Kidney epithelial cell (primary cell): ENCODE data around the gene EIF3K. TPM values are rescaled to one million over a fixed set of nuclear protein-coding genes. Genes with fewer than 3 reads are reported as not detected.

Experiments
- DNase-seq: peaks from one replicate; pipeline ENCODE4 v3.0.0-alpha.2; 2010; ENCODE audit warnings: low read depth
- H3K27me3 ChIP-seq: 2 replicates; pipeline ENCODE4 v1.6.0; 2011; ENCODE audit warnings: low read length; ENCODE audit not compliant: control insufficient read depth, insufficient read depth
- H3K36me3 ChIP-seq: 2 replicates; pipeline ENCODE4 v1.5.1; 2011; ENCODE audit warnings: low read length; ENCODE audit not compliant: control insufficient read depth, insufficient read depth
- H3K4me3 ChIP-seq: 2 replicates; pipeline ENCODE4 v1.5.1; 2011; ENCODE audit warnings: low read depth, mild to moderate bottlenecking, control low read depth, low read length
- total RNA-seq: library from RNA; depleted of rRNA; stranded (reverse); fragments of >200 nt; gene quantifications from 2 replicates; pipeline ENCODE4 v1.2.3, GENCODE V29; 2015
- TF ChIP-seq, protein P1 (sequence below): IDR thresholded peaks from 2 replicates; pipeline ENCODE4 v1.5.1; 2011; ENCODE audit warnings: mild to moderate bottlenecking, moderate library complexity, low read length, control low read depth, inconsistent platforms; ENCODE audit not compliant: insufficient read depth, poor library complexity, severe bottlenecking

Gene EIF3K
- total RNA-seq, 1 donor from 2014 or later: 653 TPM

DNA sequence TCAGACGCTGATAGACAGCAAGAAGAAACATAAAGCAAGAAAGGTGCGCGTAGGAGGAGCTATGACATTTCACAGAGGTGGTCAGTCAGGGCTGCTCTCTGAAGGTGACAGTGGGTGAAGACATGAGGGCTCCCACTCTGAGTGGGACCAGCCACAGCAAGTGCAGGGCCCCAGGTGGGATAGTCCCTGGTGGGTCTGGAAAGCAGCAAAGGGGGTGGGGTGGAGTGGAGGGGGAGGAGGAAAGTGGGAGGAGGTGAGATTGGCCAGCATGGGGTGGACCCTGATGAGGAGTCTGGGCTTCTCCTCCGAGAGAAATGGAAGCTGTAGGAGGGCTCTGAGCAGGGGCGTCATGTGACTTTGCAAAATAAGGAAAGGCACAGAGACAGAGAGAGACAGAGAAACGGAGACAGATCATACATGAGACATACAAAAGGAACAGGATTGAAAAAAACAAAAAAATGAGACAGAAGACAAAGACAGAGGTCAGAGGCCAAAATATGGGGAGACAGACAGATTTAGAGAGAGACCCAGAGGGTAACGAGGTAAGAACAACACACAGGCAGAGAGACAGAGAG lies 3.9 kb upstream of the EIF3K start:
- no peak overlapping the region for H3K4me3 ChIP-seq
- no peak for DNase-seq
- TF ChIP-seq, protein P1, sequence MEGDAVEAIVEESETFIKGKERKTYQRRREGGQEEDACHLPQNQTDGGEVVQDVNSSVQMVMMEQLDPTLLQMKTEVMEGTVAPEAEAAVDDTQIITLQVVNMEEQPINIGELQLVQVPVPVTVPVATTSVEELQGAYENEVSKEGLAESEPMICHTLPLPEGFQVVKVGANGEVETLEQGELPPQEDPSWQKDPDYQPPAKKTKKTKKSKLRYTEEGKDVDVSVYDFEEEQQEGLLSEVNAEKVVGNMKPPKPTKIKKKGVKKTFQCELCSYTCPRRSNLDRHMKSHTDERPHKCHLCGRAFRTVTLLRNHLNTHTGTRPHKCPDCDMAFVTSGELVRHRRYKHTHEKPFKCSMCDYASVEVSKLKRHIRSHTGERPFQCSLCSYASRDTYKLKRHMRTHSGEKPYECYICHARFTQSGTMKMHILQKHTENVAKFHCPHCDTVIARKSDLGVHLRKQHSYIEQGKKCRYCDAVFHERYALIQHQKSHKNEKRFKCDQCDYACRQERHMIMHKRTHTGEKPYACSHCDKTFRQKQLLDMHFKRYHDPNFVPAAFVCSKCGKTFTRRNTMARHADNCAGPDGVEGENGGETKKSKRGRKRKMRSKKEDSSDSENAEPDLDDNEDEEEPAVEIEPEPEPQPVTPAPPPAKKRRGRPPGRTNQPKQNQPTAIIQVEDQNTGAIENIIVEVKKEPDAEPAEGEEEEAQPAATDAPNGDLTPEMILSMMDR: no peak
- no peaks in the 10 kb centered on the region for H3K36me3 ChIP-seq
- peaks cover 3% of the 10 kb centered on the region for H3K27me3 ChIP-seq

DNA sequence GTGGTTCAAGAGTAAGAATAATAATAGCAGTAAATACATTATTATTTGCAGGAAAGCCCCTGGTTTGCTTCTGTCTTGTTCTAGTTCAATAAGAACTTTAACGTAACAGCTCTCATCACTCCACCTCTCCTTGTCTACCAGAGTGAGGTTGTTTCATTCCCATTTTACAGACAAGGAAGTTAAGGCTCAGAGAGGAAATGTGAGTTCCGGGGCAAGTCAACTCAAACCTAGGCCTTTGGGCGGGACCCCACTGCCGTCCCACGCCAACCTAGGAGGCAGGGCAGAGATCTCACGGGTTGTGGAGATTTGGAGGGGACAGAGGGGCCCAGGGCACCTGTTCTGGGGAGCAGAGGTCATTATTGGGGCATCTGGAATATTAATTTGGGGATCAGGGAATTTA lies 2.7 kb upstream of the EIF3K start:
- peaks cover 3% of the 10 kb centered on the region for H3K27me3 ChIP-seq
- TF ChIP-seq, protein P1: no peak
- no peak overlapping the region for H3K4me3 ChIP-seq
- H3K36me3 ChIP-seq: no peaks in the 10 kb centered on the region
- DNase-seq: no peak

DNA sequence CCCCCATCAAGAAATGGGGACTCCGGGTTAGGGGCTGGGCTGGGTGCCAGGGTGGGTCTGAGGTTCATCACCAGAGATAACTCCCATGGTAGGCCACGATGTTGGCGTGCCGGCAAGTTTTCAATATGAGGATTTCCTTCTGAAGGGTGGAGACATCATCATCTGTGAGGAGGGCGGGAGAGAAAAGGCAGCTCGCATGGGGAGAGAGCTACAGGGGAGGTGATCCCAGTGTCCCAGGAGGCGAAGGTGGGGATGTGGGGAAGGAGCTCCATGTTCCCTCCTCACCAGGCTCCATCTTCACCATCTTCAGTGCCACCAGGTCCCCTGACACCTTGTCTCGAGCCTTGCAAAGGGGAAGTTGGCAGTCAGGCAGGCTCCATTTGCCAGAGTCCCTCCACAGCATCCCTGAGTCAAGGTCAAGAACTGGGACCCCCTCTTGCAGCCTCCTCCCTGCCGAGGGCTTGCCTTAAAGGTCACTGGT lies 1.7 kb upstream of the EIF3K start:
- TF ChIP-seq, protein P1: no peak
- DNase-seq: no peak
- H3K4me3 ChIP-seq: no peak overlapping the region
- no peaks in the 10 kb centered on the region for H3K36me3 ChIP-seq
- peaks cover 3% of the 10 kb centered on the region for H3K27me3 ChIP-seq

DNA sequence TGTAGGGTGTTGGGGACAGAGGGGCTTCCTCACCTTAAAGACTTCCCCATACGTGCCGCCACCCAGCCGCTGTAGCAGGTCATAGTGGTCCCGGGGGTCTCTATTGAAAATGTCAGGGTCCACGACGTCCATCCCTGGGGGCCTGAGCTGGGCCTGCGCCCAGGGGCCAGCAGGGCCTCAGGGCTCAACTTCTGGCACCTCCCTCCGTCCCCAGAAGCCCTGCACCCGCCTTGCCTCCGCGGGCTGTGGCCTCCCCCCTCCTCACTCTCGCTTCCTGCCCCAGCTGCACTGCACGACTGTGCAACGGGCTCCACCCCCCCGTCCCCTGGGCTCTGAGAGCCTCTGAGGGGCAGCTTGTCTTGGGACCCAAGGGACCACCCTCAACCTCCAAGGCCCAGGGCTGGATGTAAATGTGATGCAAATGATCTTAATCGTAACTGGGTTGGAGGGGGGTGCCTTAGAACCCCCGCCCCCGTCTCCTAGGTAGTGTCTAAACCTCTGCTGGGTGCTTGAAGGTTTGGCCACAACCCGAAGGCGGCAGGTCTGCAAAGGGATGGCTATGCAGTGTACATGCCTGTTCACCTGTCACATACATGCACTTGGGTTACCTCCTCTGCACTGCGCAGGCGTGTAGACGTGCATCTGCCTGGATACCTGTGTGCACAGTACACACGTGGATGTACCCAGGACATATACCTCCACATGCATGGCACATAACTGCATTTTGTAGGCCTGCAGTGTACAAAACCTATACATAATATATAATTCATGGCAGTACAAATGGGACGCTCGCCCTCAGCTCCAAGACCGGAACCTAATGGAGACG lies 1.0 kb upstream of the EIF3K start, which contains the start of gene MAP4K1:
Gene MAP4K1, minus strand, starts transcription at position 190 of the 826 bp plus-strand sequence. Its CDS starts 58 bp downstream, at position 132.
- no peaks in the 10 kb centered on the region for H3K27me3 ChIP-seq
- TF ChIP-seq, protein P1: no peak

DNA sequence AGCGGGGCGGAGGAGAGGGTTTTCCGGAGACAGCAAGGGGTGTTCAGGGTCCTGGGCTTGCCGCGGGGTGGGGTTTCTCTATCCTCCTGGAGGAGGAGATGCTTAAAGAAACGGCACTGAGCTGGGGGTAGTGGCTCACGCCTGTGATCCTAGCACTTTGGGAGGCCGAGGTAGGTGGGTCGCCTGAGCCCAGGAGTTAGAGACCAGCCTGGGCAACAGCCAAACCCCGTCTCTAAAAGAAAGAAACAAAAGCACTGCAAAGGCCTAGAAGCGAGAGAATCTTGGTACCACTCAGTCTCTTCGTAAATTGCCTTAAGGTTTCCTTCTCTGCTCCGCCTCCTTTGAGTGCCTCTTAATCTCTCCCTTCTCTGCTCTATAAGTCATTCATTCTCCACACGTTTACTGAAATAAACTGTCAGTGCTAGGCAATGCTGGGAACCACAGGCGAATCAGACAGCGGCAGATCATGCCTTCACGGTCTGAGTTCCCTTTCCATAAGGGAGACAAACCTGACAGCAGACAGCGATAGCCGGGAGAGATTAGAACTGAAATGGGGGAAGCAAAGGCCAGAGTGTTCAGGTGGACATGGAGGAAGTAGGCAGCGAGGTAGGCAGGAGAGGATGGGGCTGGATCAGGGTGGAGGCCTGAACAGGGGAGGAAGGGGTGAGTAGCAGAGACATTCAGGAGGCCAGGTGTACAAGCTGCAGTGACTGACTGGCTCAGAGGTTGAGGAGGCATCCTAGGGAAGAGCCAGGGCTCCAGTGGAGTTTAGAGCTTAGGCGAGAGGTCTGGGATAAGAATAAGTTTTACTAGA lies 580 bp downstream of the EIF3K start:
- TF ChIP-seq, protein P1: no peak
- Histone ChIP-seq H3K36me3 (no peaks in the 10 kb centered on the region), H3K27me3 (no peaks in the 10 kb centered on the region), H3K4me3 (peak overlapping the region; percentile 83)
- no peak for DNase-seq

More for the DNA sequence above, 1.0 kb upstream of the EIF3K start, which contains the start of gene MAP4K1:
- no peak for DNase-seq
- peak within 1 kb of the TSS; percentile 56 for H3K4me3 ChIP-seq
- no peaks in the 10 kb centered on the region for H3K36me3 ChIP-seq
